Right lobe of liver (tissue), 4 donors: Measurements from ENCODE around the gene RFX4.

ENCODE experiments used
- POLR2A ChIP-seq: fragments of 450-650 bp; IDR thresholded peaks from one replicate; pipeline ENCODE4 v1.6.1; 2017; ENCODE audit warnings: antibody characterized with exemption, mild to moderate bottlenecking
- TF ChIP-seq, protein P1 (sequence below), 4 donors: fragments of 200-600 bp in 3 of 4; fragments of 450-650 bp in 1 of 4; IDR thresholded peaks; one replicate each; pipeline versions ENCODE4 v1.5.1 to v1.8.0; 2016 to 2022; ENCODE audit warnings: antibody characterized with exemption in 4 of 4, mild to moderate bottlenecking in 2 of 4
- donor health status: DM: no; HTN: no; CAD: no.
- donor health status: DM: no; HTN: no; CAD: no.
- donor health status: DM: no; HTN: yes; CAD: no.

DNA sequence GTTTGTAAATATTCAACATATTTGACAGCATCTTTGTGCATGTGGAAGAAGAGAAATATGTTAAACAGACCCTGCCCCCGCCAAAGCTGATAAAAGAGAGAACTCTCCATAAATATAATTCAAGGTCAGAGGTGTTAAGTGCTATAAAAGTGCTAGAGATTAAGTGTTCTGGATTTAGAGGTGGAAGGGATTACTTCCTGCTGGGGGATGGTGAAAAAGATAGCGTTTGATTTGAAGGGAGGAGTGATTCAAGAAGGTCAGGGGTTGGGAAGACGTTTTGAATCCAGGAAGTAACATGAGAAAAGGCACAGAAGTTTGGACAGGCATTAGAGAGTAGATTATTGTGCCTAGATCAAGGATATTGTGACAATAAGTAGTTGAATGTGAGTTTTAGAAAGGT is 221.9 kb downstream of the RFX4 start:
- TF ChIP-seq POLR2A, result no peak
- TF ChIP-seq, protein P1, sequence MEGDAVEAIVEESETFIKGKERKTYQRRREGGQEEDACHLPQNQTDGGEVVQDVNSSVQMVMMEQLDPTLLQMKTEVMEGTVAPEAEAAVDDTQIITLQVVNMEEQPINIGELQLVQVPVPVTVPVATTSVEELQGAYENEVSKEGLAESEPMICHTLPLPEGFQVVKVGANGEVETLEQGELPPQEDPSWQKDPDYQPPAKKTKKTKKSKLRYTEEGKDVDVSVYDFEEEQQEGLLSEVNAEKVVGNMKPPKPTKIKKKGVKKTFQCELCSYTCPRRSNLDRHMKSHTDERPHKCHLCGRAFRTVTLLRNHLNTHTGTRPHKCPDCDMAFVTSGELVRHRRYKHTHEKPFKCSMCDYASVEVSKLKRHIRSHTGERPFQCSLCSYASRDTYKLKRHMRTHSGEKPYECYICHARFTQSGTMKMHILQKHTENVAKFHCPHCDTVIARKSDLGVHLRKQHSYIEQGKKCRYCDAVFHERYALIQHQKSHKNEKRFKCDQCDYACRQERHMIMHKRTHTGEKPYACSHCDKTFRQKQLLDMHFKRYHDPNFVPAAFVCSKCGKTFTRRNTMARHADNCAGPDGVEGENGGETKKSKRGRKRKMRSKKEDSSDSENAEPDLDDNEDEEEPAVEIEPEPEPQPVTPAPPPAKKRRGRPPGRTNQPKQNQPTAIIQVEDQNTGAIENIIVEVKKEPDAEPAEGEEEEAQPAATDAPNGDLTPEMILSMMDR (IDR thresholded peaks at IDR 0.05), result no peak
